SU-DHL-6 (cell line): ENCODE measurements around the gene ZNF182.

Experiments used
- CTCF ChIP-seq: fragments of 200-600 bp; sonication (generic); IDR thresholded peaks from one replicate; pipeline ENCODE4 v1.5.1; 2017; ENCODE audit warnings: antibody characterized with exemption, mild to moderate bottlenecking, low read length, moderate library complexity; ENCODE audit not compliant: insufficient read depth, poor library complexity, severe bottlenecking
- EZH2phosphoT487 ChIP-seq: fragments of 200-600 bp; sonication (generic), shearing (Covaris generic); conservative IDR thresholded peaks from 2 replicates; pipeline ENCODE4 v1.6.1; 2018; ENCODE audit warnings: mild to moderate bottlenecking, antibody characterized with exemption, low read length, moderate library complexity, mixed read lengths

GRCh38 chrX:47991263-47992094, 12.3 kb downstream of the ZNF182 start:
- TF ChIP-seq CTCF (no peak), EZH2phosphoT487 (no peak)
